NCI-H1092 treated with DMSO at 0.1 percent for 48 hours (cell line): ENCODE measurements around the gene CCDC40.
"Not testable (repeated sequence)": the region's sequence is repeated elsewhere in the genome, so short reads cannot be mapped to it uniquely, and the experiment has no call there.

Experiments
- DNase-seq: peaks from one replicate; lab custom pipeline; 2025; lab: John Stamatoyannopoulos, UW

Gene CCDC40

GRCh38 chr17:80081596-80081995 lies 45.2 kb downstream of the CCDC40 start:
- no peak for DNase-seq

GRCh38 chr17:80082403-80083135 lies 46.1 kb downstream of the CCDC40 start:
- DNase-seq, result peak; percentile 70

- DNase-seq, result no peak
Measured at GRCh38 chr17:80083136-80083661, 46.8 kb downstream of the CCDC40 start.

- no peak for DNase-seq
Measured at GRCh38 chr17:80084773-80085172, 48.3 kb downstream of the CCDC40 start.

GRCh38 chr17:80086081-80086480 lies 49.6 kb downstream of the CCDC40 start:
- no peak for DNase-seq

GRCh38 chr17:80086616-80087015 lies 50.2 kb downstream of the CCDC40 start:
- no peak for DNase-seq

GRCh38 chr17:80087346-80088265 lies 51.2 kb downstream of the CCDC40 start:
- no peak for DNase-seq

GRCh38 chr17:80089762-80090161 lies 53.3 kb downstream of the CCDC40 start:
- no peak for DNase-seq

GRCh38 chr17:80090164-80090563 lies 53.7 kb downstream of the CCDC40 start:
- DNase-seq, result not testable (repeated sequence)

- no peak for DNase-seq
Measured at GRCh38 chr17:80091376-80091775, 54.9 kb downstream of the CCDC40 start.

- DNase-seq, result no peak
Measured at GRCh38 chr17:80092959-80093358, 56.5 kb downstream of the CCDC40 start.

GRCh38 chr17:80095038-80095843 lies 58.8 kb downstream of the CCDC40 start:
- DNase-seq, result no peak

- no peak for DNase-seq
Measured at GRCh38 chr17:80095844-80096475, 59.5 kb downstream of the CCDC40 start.

GRCh38 chr17:80096561-80097021 lies 60.1 kb downstream of the CCDC40 start:
- no peak for DNase-seq

- DNase-seq, result no peak
Measured at GRCh38 chr17:80097127-80097621, 60.7 kb downstream of the CCDC40 start.

GRCh38 chr17:80097844-80098691 lies 61.6 kb downstream of the CCDC40 start:
- no peak for DNase-seq

- DNase-seq, result no peak
Measured at GRCh38 chr17:80099291-80100034, 63.0 kb downstream of the CCDC40 start.

- no peak for DNase-seq
Measured at GRCh38 chr17:80100035-80100323, 63.5 kb downstream of the CCDC40 start.

- peak; percentile 85 for DNase-seq
Measured at GRCh38 chr17:80101011-80101945, 64.8 kb downstream of the CCDC40 start, which contains the start of gene GAA. GAA (plus strand) TSS chr17:80101581; CDS start chr17:80104587, 3,006 bp downstream.
